Neural cell (in vitro differentiated cells): ENCODE results near the gene PHGDH. TPM values are rescaled to one million over a fixed set of nuclear protein-coding genes. Genes with fewer than 3 reads are reported as not detected.

Experiments
- H2AFZ ChIP-seq: fragments of 200-600, 300-800 bp; sonication (generic), shearing (Covaris generic); 2 replicates; pipeline ENCODE4 v1.6.0; 2014; ENCODE audit warnings: low read depth, mild to moderate bottlenecking, antibody characterized with exemption, low read length, moderate library complexity
- H3F3A ChIP-seq: fragments of 200-600 bp; shearing (Covaris generic); 2 replicates; pipeline ENCODE4 v1.6.1; 2016; ENCODE audit warnings: mild to moderate bottlenecking, moderate library complexity, mixed read lengths, antibody characterized with exemption, low read length; ENCODE audit not compliant: insufficient read depth, poor library complexity, severe bottlenecking
- H3K27ac ChIP-seq: fragments of 200-600, 300-800 bp; sonication (generic), shearing (Covaris generic); 2 replicates; pipeline ENCODE4 v1.5.1; 2014; ENCODE audit warnings: mild to moderate bottlenecking, low read length, moderate library complexity
- H3K27me3 ChIP-seq: fragments of 300-800, 200-600 bp; sonication (generic), shearing (Covaris generic); 2 replicates; pipeline ENCODE4 v1.6.0; 2014; ENCODE audit warnings: mild to moderate bottlenecking, low read depth, low read length, moderate library complexity; ENCODE audit not compliant: insufficient read depth
- H3K36me3 ChIP-seq: fragments of 300-800, 200-600 bp; sonication (generic), shearing (Covaris generic); 2 replicates; pipeline ENCODE4 v1.5.1; 2014; ENCODE audit warnings: mild to moderate bottlenecking, antibody characterized with exemption, low read length, moderate library complexity; ENCODE audit not compliant: insufficient read depth
- H3K4me2 ChIP-seq: fragments of 300-800, 200-600 bp; sonication (generic), shearing (Covaris generic); 2 replicates; pipeline ENCODE4 v1.6.0; 2014; ENCODE audit warnings: mild to moderate bottlenecking, low read length
- H3K4me3 ChIP-seq: fragments of 300-800, 200-600 bp; sonication (generic), shearing (Covaris generic); 2 replicates; pipeline ENCODE4 v1.5.1; 2014; ENCODE audit warnings: mild to moderate bottlenecking, low read length, moderate library complexity
- H3K79me2 ChIP-seq: fragments of 200-600 bp; shearing (Covaris generic); replicated peaks from 2 replicates; pipeline ENCODE4 v1.6.0; 2014; ENCODE audit warnings: mild to moderate bottlenecking, low read length, moderate library complexity; ENCODE audit not compliant: insufficient read depth
- H3K9ac ChIP-seq: fragments of 300-800, 200-600 bp; sonication (generic), shearing (Covaris generic); 2 replicates; pipeline ENCODE4 v1.6.1; 2016; ENCODE audit warnings: mild to moderate bottlenecking, low read length, mixed read lengths
- H3K9me2 ChIP-seq: fragments of 200-600 bp; shearing (Covaris generic); 2 replicates; pipeline ENCODE4 v1.6.1; 2016; ENCODE audit warnings: mild to moderate bottlenecking, low read length, mixed read lengths; ENCODE audit not compliant: insufficient read depth
- H3K9me3 ChIP-seq: fragments of 200-600, 300-800 bp; sonication (generic), shearing (Covaris generic); 2 replicates; pipeline ENCODE4 v1.6.1; 2016; ENCODE audit warnings: mild to moderate bottlenecking, mixed run types, low read length, moderate library complexity, mixed read lengths
- H4K20me1 ChIP-seq: fragments of 200-600 bp; shearing (Covaris generic); 2 replicates; pipeline ENCODE4 v1.6.1; 2016; ENCODE audit warnings: mild to moderate bottlenecking, mixed run types; ENCODE audit not compliant: insufficient read depth
- CTCF ChIP-seq: fragments of 450-650 bp; IDR thresholded peaks from 2 replicates; pipeline ENCODE4 v1.5.1; 2014; ENCODE audit warnings: antibody characterized with exemption, mild to moderate bottlenecking, moderate library complexity; ENCODE audit not compliant: poor library complexity, severe bottlenecking
- EP300 ChIP-seq: fragments of 450-650 bp; conservative IDR thresholded peaks from 2 replicates; pipeline ENCODE4 v1.6.1; 2014; ENCODE audit warnings: antibody characterized with exemption, mild to moderate bottlenecking, moderate library complexity; ENCODE audit not compliant: poor library complexity, severe bottlenecking
- EZH2 ChIP-seq: fragments of 200-600, 300-800 bp; shearing (Covaris generic), sonication (generic); IDR thresholded peaks from 2 replicates; pipeline ENCODE4 v1.6.1; 2014; ENCODE audit warnings: antibody characterized with exemption, low read length, borderline replicate concordance, mild to moderate bottlenecking; ENCODE audit not compliant: insufficient read depth, poor library complexity, severe bottlenecking
- POLR2AphosphoS5 ChIP-seq: IDR thresholded peaks from 2 replicates; pipeline ENCODE4 v1.6.1; 2012
- RAD21 ChIP-seq: fragments of 450-650 bp; conservative IDR thresholded peaks from 2 replicates; pipeline ENCODE4 v1.6.1; 2014; ENCODE audit warnings: antibody characterized with exemption, mild to moderate bottlenecking, moderate library complexity
- REST ChIP-seq: IDR thresholded peaks from 2 replicates; pipeline ENCODE4 v1.6.1; 2012; ENCODE audit warnings: borderline replicate concordance
- SMC3 ChIP-seq: fragments of 450-650 bp; conservative IDR thresholded peaks from 2 replicates; pipeline ENCODE4 v1.6.1; 2014; ENCODE audit warnings: antibody characterized with exemption, mild to moderate bottlenecking, moderate library complexity; ENCODE audit not compliant: poor library complexity
- TAF1 ChIP-seq: IDR thresholded peaks from 2 replicates; pipeline ENCODE4 v1.6.1; 2012; ENCODE audit warnings: low read depth
- polyA plus RNA-seq: library from polyadenylated mRNA; depleted of rRNA; stranded (reverse); fragments of >200 nt; gene quantifications from 2 replicates; pipeline ENCODE4 v1.2.3, GENCODE V29; 2014

The PHGDH gene
- polyA plus RNA-seq, 1 donor from 2014 or later: 11.8 TPM

- no peaks in the 10 kb centered on the region for H3K9me2 ChIP-seq
- no peaks in the 10 kb centered on the region for H3K36me3 ChIP-seq
- no peaks in the 10 kb centered on the region for H3K27me3 ChIP-seq
- no peak overlapping the region for H3K4me3 ChIP-seq
- no peak overlapping the region for H3K27ac ChIP-seq
- H3K9me3 ChIP-seq: no peaks in the 10 kb centered on the region
- TF ChIP-seq EP300: no peak
- TF ChIP-seq SMC3: no peak
- no peak for TF ChIP-seq TAF1
- no peak for TF ChIP-seq EZH2
- no peak for TF ChIP-seq REST
- TF ChIP-seq RAD21: no peak
- no peak for TF ChIP-seq POLR2AphosphoS5
- no peak for TF ChIP-seq CTCF
- no peak overlapping the region for H3K4me2 ChIP-seq
- no peaks in the 10 kb centered on the region for H3F3A ChIP-seq
- no peaks in the 10 kb centered on the region for H3K79me2 ChIP-seq
- no peak overlapping the region for H2AFZ ChIP-seq
- H4K20me1 ChIP-seq: no peaks in the 10 kb centered on the region
- no peak overlapping the region for H3K9ac ChIP-seq
Measured at GRCh38 chr1:119731060-119731459, 19.3 kb downstream of the PHGDH start.

GRCh38 chr1:119731741-119732430 lies 20.2 kb downstream of the PHGDH start:
- Histone ChIP-seq H3K27ac (no peak overlapping the region), H3K4me2 (no peak overlapping the region), H3K4me3 (no peak overlapping the region), H3K79me2 (no peaks in the 10 kb centered on the region), H3K9me3 (no peaks in the 10 kb centered on the region), H3F3A (no peaks in the 10 kb centered on the region), H4K20me1 (no peaks in the 10 kb centered on the region), H3K36me3 (no peaks in the 10 kb centered on the region), H3K27me3 (no peaks in the 10 kb centered on the region), H3K9me2 (no peaks in the 10 kb centered on the region), H2AFZ (no peak overlapping the region), H3K9ac (no peak overlapping the region)
- no peak for TF ChIP-seq CTCF
